Non-pigmented ciliary epithelial cell (primary cell): ENCODE measurements around the gene GIGYF2.

Experiments
- DNase-seq: peaks from one replicate; pipeline ENCODE4 v3.0.0-alpha.2; 2010; ENCODE audit warnings: low read depth

Gene GIGYF2

DNA sequence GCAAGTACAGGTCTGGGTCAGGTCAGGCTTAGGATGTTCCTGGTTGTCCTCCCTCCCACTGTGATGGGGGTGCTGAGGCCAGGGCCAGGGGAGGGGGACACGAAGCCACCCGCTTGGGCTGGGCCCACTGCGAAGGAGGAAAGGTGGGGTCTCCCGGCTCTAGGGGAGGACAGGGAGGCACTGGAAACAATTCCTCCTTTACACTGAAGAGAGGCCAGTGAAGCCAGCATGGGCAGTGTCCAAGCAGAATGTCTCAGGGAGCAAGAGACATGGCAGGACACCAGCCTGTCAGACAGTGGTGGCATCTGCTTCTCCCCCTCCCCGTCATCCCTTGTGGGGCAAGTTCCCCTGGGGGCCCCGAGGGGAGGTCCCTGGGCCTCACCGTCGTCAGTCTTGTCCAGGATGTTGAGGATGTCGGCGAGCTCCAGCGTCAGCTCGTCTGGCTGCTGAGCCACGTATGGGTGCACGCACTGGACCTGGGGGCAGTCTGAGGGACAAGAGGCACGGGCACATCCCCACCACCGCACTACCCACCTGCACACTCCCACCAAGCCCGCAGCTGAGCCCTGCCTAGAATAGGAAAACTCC, 183.7 kb downstream of the GIGYF2 start:
- no peak for DNase-seq

DNA sequence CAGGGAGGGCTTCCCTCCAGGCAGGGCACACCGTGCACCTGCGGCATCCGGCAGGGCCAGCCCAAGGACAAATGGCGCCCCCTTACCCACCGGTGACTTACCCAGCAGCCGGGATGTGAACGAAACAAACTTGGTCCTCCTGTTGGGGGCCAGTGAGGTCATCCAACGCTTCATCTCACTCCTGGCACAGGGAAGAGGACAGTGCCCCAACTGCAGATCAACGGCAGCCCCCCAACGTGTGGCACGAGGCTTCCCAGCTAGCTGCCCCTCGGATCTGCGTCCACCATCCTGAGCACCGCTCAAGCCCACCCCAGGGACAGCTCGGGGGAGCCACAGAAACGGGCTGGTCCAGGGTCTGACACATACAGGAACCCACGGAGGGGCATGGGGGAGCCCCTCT, 185.0 kb downstream of the GIGYF2 start:
- no peak for DNase-seq

DNA sequence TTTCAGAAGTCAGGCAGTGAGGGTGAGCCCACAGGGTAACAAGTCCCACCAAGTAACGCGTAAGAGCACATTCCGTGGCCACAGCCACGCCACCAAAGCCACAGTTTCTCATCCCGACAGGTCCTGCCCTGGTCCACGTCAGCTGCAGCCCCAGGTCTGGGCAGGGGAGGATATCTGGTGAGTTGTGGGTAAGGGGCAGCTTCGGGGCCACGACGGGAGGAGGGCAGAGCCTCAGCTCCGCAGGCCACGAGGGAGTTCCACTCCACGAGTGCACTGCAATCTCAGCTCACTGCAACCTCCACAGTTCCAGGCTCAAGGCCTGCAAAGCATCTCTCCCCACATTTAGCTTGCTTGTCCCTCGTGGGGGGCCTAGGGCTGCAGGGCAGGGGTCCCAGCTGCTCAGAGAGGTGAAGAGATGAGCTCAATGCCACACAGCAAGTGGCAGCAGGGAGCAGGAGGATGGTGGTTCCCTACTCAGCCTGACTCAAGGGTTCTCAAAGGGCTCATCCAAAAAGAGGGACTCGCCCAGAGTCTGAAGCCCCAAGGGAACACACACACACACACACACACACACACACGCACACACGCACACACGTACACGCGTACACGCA, 185.5 kb downstream of the GIGYF2 start:
- no peak for DNase-seq

DNA sequence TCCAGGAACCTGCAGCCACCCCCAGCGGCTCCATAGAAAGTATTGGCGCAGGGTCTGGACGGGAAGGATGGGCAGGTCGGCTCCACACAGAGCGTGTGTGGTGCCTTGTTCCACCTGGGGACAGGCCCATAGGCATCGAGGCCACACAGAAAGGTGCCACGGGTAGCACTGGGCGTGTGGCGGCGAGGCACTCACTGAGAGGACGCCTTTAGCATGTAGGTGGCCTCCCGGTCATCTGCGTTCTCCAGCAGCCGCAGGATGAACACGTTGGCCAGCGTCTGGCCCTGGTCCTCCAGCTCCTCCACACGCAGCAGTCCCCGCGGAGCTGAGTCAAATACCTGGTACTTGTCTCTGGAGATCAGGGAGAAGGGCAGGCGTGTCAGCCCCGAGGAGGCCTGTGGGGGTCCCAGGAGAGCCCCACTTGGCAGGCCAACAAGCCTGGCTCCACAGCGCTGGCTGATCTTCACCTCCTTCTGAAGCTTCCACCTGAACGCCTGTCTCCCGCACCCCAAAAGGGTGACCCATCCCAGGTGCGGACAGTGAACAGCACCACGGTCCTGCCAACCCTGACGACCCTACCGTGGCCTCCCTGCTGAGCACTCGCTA, 186.1 kb downstream of the GIGYF2 start:
- DNase-seq, result no peak

DNA sequence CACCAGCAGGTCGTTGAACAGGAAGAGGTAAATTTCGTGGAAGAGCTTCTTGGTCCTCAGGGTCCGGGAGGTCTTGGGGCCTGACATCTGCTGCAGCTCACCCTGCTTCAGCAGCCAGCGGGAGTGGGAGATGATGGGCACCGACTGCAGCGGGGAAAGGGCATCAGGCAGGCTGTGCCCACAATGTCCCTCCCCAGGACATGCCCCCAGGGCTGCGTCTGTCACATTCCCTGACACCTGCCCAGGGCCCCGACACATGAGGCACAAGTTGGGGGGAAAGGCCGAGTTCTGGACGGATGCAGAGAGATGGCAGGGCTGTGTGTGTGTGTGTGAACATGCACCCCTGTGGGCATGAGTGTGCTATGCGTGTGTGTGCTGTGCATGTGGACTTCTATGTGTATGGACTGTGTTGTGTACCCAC, 186.9 kb downstream of the GIGYF2 start:
- DNase-seq, result no peak

DNA sequence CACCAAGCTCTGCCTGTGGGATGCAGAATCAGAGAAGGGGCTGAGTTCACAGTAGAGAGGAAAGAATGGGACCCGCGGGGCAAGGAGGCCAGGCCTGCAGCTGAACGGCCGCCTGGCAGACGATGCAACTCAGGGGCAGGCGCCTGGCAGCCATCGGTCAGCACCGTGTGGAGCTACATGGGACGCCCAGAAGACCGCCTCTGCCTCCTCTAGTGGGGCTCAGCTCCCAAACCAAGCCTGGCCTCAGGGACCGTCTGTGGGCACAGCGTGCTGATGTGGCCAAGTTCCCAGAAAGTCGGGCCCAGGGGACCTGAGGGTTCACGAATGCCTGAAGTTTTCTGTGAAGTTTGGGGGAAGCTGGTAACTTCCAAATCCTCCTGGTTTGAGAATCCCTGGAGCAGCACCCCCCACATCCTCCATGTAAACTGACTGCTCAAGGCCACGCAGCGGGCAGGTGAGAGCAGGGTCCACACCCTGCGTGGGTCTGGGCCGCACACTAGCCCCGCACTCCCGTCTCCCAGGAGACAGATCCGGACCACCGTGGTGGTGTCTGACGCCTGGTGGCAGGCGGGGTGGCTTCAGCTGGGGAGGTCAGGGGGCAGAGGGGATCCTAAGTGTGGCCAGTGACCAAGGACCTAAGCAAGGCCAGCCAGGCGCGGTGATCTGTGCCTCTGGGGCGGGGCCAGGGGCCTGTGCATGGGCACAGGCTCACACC, 187.6 kb downstream of the GIGYF2 start:
- DNase-seq, result no peak

DNA sequence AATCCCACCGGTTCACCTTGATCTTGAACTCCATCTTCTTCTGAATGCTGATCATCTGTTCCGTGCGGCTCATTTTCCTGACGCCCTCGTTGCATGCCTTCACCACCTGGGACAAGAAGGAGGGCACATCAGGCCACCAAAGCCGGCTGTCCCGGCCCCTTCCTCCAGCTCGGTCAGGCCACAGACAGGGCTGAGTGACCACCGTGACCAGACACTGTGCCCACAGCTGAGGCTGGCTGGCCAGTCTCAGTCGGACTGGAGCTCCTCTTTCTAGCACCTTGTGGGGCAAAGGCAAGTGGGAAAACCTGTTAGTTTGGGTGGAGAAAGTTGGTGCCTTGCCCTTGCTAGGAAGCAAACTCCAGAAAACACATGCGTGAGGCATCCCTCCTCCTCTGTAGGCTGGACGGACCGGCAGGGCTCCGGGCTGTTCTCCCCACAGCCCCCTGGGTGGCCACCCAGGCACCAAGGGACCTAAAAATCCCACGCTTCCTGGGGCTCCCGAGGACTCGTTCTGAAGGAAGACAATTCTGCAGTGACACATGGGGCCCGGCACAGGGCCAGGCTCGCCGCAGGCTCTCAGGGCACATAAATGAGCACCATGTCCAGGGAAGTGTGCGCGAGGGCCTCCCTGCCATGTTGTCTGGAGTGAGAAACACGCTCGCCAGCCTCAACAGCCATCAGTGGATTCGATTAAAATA, 188.3 kb downstream of the GIGYF2 start:
- no peak for DNase-seq

DNA sequence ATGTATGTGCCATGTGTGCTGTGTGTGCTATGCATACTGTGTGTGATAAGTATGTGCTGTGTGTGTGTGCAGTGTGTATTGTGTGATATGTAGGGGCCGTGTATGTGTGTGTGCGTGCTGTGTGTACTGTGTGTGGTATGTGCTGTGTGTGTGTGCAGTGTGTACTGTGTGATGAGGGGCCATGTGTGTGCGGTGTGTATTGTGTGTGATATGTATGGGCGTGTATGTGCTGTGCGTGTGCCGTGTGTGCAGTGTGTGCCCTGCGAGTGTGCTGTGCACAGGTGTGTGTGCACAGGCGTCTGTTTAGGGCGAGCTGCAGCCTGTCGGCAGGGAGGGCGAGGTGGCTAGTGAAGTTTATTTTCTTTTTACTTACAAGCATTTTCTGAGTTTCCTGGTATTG, 189.0 kb downstream of the GIGYF2 start:
- DNase-seq, result no peak

DNA sequence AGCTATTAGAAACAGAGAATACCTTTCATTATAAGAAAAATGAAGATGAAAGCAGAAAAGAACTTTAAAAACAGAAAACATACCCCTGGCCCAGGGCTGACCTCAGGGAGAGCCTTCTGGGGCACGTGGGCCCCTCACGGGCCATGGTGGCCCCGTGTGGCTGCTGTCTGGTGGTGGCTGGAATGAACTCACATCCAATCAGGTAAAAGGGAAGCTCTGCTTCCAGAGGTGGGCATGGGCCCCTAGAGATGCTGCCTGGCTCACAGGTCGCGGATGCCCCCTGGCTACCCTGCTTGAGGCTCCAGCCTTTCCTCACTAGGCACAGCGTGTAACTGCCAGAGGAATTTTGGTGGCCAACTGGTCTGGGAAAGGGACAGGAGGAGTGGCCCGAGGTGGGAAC, 189.5 kb downstream of the GIGYF2 start:
- DNase-seq, result no peak

DNA sequence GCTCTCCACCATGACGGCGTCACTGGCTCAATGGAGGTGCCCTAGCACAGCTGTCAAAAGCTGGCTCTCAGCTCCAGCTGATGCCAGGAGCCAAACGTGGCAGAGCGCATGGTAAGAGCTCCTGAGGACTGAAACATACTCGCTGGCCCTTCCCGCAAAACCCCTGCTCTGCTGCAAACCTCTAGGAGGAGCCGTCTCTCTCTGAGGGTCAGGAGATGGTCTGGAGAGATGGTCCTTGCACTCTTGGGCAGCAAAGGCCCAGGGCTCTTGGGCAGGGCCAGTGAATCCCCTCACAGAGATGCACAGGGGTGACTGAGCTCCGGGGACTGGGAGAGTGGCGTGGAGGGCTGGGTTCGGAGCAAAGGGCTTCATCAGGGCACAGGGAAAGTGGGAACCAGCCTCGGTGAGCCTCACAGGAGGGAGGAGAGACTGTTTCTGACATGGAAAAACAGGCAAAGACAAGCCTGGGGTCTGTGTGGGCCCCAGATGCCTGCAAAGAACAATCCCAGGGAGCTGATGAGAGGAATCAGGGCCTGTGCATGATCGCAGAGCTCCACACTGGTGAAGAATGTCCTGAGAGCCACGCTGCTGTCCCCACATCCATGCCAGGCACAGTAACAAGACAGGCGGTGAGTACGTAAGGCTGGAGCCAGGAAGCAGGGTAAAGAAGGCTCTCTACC, 190.2 kb downstream of the GIGYF2 start:
- DNase-seq, result no peak

DNA sequence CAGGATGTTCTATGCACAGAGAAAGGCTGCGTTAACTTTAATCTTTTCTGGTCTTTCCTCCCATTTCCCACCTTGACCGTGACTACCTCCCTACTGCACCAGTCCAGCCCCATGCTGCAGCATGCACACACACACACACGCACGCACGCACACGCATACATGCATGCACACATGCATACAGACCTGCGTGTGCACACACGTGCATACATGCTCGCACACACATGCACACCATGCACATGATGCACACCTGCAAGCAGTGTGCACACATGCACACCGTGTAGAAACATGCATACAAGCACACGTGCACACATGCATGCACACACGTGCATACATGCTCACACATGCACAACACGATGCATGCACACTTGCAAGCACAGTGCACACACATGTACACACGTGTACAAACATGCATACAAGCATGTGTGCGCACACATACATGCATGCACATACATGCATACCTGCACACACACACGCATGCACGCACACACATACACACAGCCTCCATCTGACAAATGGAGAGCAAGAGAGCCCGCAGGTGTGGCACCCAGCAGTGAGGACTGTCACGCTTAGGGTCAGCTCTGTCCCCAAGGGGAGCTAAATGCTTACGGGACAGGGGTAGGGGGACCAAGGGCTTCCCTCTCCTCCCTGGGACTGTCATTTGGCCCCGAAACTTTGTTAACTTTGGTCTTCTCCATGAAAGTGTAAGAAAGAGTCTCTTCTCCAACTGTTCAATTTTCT, 191.1 kb downstream of the GIGYF2 start:
- DNase-seq, result no peak

DNA sequence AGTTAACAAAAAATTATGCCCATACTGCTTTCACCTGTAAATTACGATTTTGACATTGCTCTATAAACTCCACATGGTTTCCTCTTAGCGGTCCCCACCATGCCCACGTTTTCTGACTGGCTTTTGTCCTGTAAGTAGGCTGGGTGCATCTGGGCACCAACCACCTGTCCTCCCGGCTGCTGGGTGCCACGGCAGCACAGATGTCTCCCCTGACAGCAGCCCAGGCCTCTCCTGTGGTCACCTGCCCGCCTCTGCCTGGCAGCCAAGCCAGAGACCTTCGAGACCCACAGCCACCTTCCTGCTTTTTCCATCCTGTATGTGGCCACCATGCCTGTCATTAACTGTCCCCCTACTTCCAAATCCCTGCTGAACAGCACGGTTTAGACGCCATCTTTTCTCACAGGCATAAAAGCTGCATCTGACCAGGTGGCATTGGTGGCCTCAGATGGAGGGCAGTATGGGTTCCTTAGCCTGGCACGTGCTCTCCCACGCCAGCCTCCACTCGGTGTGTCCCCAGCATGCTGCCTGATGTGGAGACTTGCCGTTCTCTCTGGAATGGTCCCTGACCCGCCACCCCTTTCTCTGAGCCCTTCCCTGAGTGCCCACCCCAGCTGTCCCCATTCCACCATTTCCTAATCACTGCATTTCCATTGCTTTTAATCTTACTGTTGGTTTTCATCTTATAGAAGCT, 191.9 kb downstream of the GIGYF2 start:
- DNase-seq, result no peak

DNA sequence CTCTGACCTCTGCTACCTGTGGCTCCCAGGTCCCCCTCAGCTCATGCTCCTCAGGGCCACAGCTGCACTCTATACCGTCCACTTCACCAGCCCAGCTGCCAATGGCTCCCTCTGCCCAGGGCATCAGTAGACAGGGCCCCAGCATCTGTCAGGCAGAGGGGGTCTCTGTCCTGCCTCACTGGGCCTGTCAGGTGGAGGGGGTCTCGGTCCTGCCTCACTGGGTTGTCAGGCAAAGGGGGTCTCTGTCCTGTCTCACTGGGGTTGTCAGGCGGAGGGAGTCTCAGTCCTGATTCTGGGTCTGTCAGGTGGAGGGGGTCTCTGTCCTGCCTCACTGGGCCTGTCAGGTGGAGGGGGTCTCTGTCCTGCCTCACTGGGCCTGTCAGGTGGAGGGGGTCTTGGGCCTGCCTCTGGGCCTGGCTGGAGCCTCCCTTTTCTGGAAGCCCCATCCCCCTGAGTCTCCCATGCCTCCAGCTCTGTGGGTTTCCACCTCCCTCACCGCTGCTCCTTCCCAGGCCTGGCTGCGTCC, 192.8 kb downstream of the GIGYF2 start:
- no peak for DNase-seq

DNA sequence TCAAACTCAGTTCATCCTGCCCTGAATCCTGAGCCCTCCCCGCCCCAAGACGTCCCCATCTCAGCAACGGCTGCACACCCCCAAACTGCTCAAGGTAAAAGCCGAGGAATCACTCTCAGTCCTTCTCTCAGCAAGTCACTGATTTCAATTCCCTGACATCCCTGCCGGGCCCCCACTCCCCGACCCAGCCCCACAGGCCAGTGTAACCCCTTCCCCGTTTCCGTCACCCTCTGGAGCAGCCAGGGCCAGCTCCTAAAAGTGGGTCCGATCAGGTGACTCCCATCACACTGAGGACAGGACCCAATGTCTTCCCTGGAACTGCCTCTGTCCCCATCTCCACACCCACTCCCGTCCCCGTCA, 193.4 kb downstream of the GIGYF2 start:
- DNase-seq, result no peak

DNA sequence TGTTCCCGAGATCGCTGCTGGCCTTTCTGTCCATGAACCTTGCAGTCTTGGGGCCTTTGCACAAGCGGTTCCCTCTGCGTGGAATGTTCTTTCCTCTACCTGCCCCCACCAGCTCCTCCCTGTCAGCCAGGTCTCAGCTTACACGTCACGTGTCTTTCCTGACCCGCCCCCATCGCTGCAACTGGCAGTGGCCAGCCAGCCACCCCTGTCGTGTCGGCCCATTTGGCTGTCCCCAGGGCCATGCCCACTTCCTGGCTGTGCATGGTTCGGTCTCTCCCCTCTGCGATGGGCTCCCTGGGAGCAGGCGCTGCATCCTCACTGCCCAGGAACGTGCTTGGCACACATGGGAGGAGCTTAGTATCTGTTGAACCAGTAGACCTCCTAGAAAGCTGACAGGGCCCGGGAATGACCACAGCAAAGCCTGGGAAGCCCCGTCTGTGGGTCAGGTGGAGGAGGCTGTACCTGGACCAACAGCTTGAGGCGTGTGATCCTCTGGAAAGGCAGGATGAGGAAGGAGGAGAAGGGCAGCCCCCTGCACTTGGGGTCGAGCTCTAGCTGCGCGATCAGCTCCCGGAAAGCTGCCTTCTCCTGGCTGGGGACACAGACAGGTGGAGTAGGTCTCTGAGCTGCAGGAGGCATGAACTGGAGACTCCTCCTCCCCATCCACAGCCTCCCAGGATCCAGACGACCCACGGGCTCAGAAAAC, 193.9 kb downstream of the GIGYF2 start:
- DNase-seq, result no peak

DNA sequence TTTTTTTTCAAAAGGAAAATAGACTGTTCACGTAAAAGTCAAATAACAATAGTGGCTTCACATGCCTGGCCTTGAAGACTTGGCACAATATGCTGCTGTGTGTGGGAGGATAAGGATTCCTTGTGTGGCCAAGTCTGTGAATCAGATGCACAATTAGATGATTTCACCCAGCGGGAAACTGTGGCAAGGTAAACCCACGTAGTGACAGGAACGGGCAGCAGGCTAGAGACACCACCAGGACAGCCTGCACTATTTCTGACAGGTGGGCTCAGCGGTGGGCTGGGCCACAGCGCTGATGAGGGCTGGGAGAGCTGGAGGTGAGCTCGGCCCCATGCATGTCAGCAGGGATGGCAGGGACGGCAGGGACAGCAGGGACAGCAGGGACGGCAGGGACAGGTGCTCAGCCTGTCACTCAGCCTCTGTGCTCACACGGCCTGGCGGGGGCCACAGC, 194.5 kb downstream of the GIGYF2 start:
- DNase-seq, result peak; percentile 34

DNA sequence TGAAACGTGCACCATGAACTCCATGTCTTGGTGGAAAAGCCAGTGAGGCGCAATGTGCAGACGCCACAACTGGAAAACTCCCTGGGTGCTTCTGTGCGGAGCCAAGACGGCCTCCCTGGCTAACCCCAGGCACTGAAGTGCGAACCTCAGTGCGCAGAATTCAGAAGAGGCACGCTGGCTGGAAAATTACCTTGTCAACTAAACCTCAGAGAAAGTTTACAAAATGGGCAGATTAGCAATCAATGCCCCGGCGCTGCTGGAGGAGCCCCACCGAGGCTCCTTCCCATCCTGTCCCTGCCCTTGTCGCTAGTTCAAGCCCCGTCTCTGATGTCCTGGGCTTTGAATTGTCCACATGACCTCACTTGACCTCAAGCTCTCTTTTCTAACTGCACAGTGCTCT, 195.1 kb downstream of the GIGYF2 start:
- DNase-seq, result no peak

DNA sequence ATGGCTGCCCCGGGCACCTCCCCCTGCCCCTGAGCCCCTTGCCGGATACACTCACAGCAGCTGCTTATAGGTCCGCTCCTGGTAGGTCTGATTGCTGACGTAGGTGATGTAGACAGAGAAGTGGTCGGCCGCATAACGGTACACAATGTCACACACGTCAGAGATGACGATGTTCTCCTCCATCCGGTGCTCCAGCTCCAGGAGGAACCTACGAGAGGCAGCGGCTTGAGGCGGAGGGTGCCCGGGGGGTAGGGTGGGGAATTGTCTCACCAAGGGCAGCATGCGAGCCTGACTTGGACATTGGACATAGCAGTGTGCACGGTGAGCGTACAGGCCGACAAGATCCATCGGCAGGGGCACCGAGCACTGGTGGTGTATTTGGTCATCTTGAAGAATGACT, 195.7 kb downstream of the GIGYF2 start:
- DNase-seq, result no peak

DNA sequence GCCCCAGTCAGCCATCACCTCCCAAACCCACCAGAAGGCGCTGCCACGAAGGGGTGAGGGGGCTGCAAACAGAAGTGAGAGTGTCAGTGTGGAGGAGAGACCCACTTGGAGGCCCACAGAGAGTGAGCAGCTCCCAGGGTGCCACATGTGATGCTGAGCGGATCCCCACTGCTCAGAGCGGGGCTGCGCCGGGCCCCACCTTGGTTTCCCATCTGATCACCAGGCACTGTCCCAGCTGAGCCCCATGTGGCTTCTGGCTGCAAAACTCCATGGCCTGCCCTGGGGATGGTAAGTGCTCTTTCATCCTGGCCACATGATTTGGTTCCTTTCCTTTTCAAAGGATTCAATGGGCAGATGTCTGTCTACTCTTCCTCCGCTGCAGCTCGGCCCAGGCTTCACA, 196.7 kb downstream of the GIGYF2 start:
- no peak for DNase-seq

DNA sequence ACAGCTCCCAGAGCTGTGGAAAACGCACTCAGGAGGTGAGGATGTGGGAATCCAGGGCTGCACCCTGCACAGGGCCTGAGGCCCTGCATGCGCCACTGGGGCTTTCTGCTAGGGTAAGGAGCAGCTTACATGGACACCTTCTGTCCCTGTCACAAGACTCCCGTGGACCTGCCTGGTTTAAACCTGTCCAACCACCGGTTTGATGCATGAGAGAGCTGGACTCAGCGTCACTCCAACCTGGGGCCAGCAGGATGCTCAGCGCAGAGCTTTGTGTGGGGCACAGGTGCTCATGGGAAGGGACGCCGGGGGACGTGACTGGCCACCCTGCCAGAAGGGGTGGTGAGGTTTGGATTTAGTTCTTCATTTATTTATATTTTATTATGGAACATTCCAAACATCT, 197.1 kb downstream of the GIGYF2 start:
- DNase-seq, result no peak
